Keratinocyte (primary cell): ENCODE data around the gene BCAS1. TPM values are rescaled to one million over a fixed set of nuclear protein-coding genes. Genes with fewer than 3 reads are reported as not detected.

Experiments
- DNase-seq: peaks from one replicate; pipeline ENCODE4 v3.0.0-alpha.2; 2011; ENCODE audit warnings: low read depth, missing footprints, low spot score
- FAIRE-seq: peaks from 2 replicates; lab custom pipeline; 2011; peaks lifted over from hg19 to GRCh38; lab: Jason Lieb, UNC
- H2AFZ ChIP-seq: 2 replicates; pipeline ENCODE4 v1.6.0; 2012; ENCODE audit warnings: low read length, control low read depth, inconsistent platforms; ENCODE audit not compliant: control insufficient read depth
- H3K27ac ChIP-seq: 2 replicates; pipeline ENCODE4 v1.5.1; 2011; ENCODE audit warnings: low read length; ENCODE audit not compliant: control insufficient read depth, insufficient read depth
- H3K27me3 ChIP-seq: 3 replicates; pipeline ENCODE4 v1.6.0; 2011; ENCODE audit warnings: low read length; ENCODE audit not compliant: control insufficient read depth, insufficient read depth; ENCODE audit errors: extremely low read depth
- H3K36me3 ChIP-seq, 2 experiments: 2 replicates in 1 of 2; 3 replicates in 1 of 2; pipeline ENCODE4 v1.5.1; 2011; ENCODE audit warnings: low read length in 2 of 2, mild to moderate bottlenecking in 1 of 2; ENCODE audit not compliant: control insufficient read depth in 2 of 2, insufficient read depth in 2 of 2; ENCODE audit errors: extremely low read depth in 1 of 2
- H3K4me1 ChIP-seq: 3 replicates; pipeline ENCODE4 v1.5.1; 2011; ENCODE audit warnings: low read length; ENCODE audit not compliant: control insufficient read depth, insufficient read depth; ENCODE audit errors: extremely low read depth
- H3K4me2 ChIP-seq: 3 replicates; pipeline ENCODE4 v1.6.0; 2011; ENCODE audit warnings: low read depth, low read length; ENCODE audit not compliant: control insufficient read depth, insufficient read depth; ENCODE audit errors: extremely low read depth
- H3K4me3 ChIP-seq, 3 experiments: fragments of 200-600 bp in 1 of 3; sonication (generic) in 1 of 3; 2 replicates in 2 of 3; 3 replicates in 1 of 3; pipeline ENCODE4 v1.5.1; 2011 to 2016; ENCODE audit warnings: low read length in 3 of 3, mild to moderate bottlenecking in 3 of 3, control low read depth in 2 of 3, inconsistent platforms in 1 of 3, low read depth in 1 of 3, mixed read lengths in 1 of 3, mixed run types in 1 of 3, moderate library complexity in 1 of 3; ENCODE audit not compliant: control insufficient read depth in 2 of 3, insufficient read depth in 2 of 3; ENCODE audit errors: extremely low read depth in 1 of 3
- H3K79me2 ChIP-seq: 2 replicates; pipeline ENCODE4 v1.6.0; 2012; ENCODE audit warnings: low read length; ENCODE audit not compliant: control insufficient read depth, insufficient read depth
- H3K9ac ChIP-seq: 3 replicates; pipeline ENCODE4 v1.6.0; 2011; ENCODE audit warnings: low read length; ENCODE audit not compliant: control insufficient read depth, insufficient read depth; ENCODE audit errors: extremely low read depth
- H3K9me1 ChIP-seq: 3 replicates; pipeline ENCODE4 v1.6.0; 2011; ENCODE audit warnings: low read length; ENCODE audit not compliant: control insufficient read depth, insufficient read depth; ENCODE audit errors: extremely low read depth
- H3K9me3 ChIP-seq: 2 replicates; pipeline ENCODE4 v1.5.1; 2012; ENCODE audit warnings: low read depth, low read length; ENCODE audit not compliant: control insufficient read depth
- H4K20me1 ChIP-seq: 3 replicates; pipeline ENCODE4 v1.6.0; 2011; ENCODE audit warnings: low read length; ENCODE audit not compliant: control insufficient read depth, insufficient read depth; ENCODE audit errors: extremely low read depth
- CTCF ChIP-seq, 3 experiments: IDR thresholded peaks in 1 of 3; conservative IDR thresholded peaks in 1 of 3; optimal IDR thresholded peaks in 1 of 3; 2 replicates in 2 of 3; 3 replicates in 1 of 3; pipeline versions ENCODE3 to v1.5.1; 2011; ENCODE audit warnings: low read length in 3 of 3, mild to moderate bottlenecking in 3 of 3, moderate library complexity in 2 of 3, control low read depth in 1 of 3, inconsistent platforms in 1 of 3; ENCODE audit not compliant: insufficient read depth in 2 of 3; ENCODE audit errors: extremely low read depth in 1 of 3
- EZH2 ChIP-seq: IDR thresholded peaks from one replicate; pipeline ENCODE4 v1.6.1; 2012; ENCODE audit warnings: inconsistent platforms, mild to moderate bottlenecking, low read length, moderate library complexity
- dilution Hi-C: fragments of 300-500 bp; cut with MboI; formaldehyde crosslinking; loops from one replicate; pipeline ENCODE4 v1.7.0; 2020; ENCODE audit warnings: low sequenced_read_pairs; ENCODE audit not compliant: extremely low pct_ligation_motif_present
- polyA minus RNA-seq, 3 experiments: library from RNA; depleted of rRNA, polyadenylated mRNA; stranded (reverse); fragments of >200 nt; gene quantifications; 1 replicate in 1 of 3; 2 replicates in 1 of 3; 3 replicates in 1 of 3; pipeline ENCODE4 v1.2.3, GENCODE V29; 2011
- polyA plus RNA-seq, 5 experiments: library from polyadenylated mRNA; depleted of rRNA in 3 of 5; stranded (reverse) in 3 of 5; stranded (forward) in 1 of 5; unstranded in 1 of 5; fragments of >200 nt; gene quantifications; 1 replicate in 1 of 5; 2 replicates in 3 of 5; 3 replicates in 1 of 5; pipeline versions ENCODE4 v1.2.1 to v1.2.3, GENCODE V29; 2011 to 2012; ENCODE audit warnings: missing spikeins in 2 of 5, low read depth in 1 of 5, low replicate concordance in 1 of 5

BCAS1 gene
- polyA plus RNA-seq = 0.01 TPM in 1 of 3 replicates, not detected in the others
- 0.11 TPM for polyA plus RNA-seq (2011; ENCODE audit: low read depth)
- not detected in 2 replicates for polyA plus RNA-seq (2011; cell fraction: cytosol; rRNA removed)
- polyA plus RNA-seq (2011; cell fraction: nucleus; rRNA removed) = 0.04 TPM in 1 of 2 replicates, not detected in the other
- 0.11 TPM in 1 of 2 replicates, not detected in the other for polyA plus RNA-seq (2012; ENCODE audit: low replicate concordance)
- not detected in 3 replicates for polyA minus RNA-seq
- not detected for polyA minus RNA-seq (2011; cell fraction: cytosol; rRNA and poly(A)+ RNA removed)
- polyA minus RNA-seq (2011; cell fraction: nucleus; rRNA and poly(A)+ RNA removed) = not detected in 2 replicates

GRCh38 chr20:54070187-54070987, at the start of gene BCAS1:
BCAS1 (minus strand) TSS chr20:54070594; CDS start chr20:54058718, 11,876 bp downstream.
- H3K79me2 ChIP-seq = no peaks in the 10 kb centered on the region
- H3K4me3 ChIP-seq = no peak within 1 kb of the TSS
- dilution Hi-C loops = no loop called here
- DNase-seq = no peak
- H3K27me3 ChIP-seq = no peaks in the 10 kb centered on the region
- TF ChIP-seq CTCF (optimal IDR thresholded peaks at IDR 0.05 in 1 of 3, IDR thresholded peaks at IDR 0.05 in 1 of 3, conservative IDR thresholded peaks at IDR 0.05 in 1 of 3; ENCODE audit: extremely low read depth in 1 of 3, insufficient read depth in 2 of 3, low read length in 3 of 3) (no peak), EZH2 (no peak)
- no peaks in the 10 kb centered on the region for H3K36me3 ChIP-seq
- peaks cover 8% of the 10 kb centered on the region for H3K4me1 ChIP-seq
- no peak within 1 kb of the TSS for H3K4me2 ChIP-seq
- no peak within 1 kb of the TSS for H2AFZ ChIP-seq
- no peaks in the 10 kb centered on the region for H4K20me1 ChIP-seq
- H3K27ac ChIP-seq = no peak within 1 kb of the TSS
- no peak for FAIRE-seq
- no peak within 1 kb of the TSS for H3K9ac ChIP-seq
- H3K9me3 ChIP-seq = no peaks in the 10 kb centered on the region
- H3K9me1 ChIP-seq = no peaks in the 10 kb centered on the region

GRCh38 chr20:54119744-54120143, 49.4 kb upstream of the BCAS1 start:
- FAIRE-seq (no peak), DNase-seq (no peak)
- H3K79me2 ChIP-seq = no peaks in the 10 kb centered on the region
- H3K9ac ChIP-seq = no peak overlapping the region
- dilution Hi-C loops = no loop called here
- no peak overlapping the region for H3K27ac ChIP-seq
- H4K20me1 ChIP-seq = no peaks in the 10 kb centered on the region
- H3K4me2 ChIP-seq = no peak overlapping the region
- TF ChIP-seq CTCF (optimal IDR thresholded peaks at IDR 0.05 in 1 of 3, IDR thresholded peaks at IDR 0.05 in 1 of 3, conservative IDR thresholded peaks at IDR 0.05 in 1 of 3; ENCODE audit: extremely low read depth in 1 of 3, insufficient read depth in 2 of 3, low read length in 3 of 3) (no peak), EZH2 (no peak)
- no peak overlapping the region for H3K4me3 ChIP-seq
- no peaks in the 10 kb centered on the region for H3K9me3 ChIP-seq
- H3K4me1 ChIP-seq = peaks cover 34% of the 10 kb centered on the region
- no peaks in the 10 kb centered on the region for H3K9me1 ChIP-seq
- no peak overlapping the region for H2AFZ ChIP-seq
- H3K36me3 ChIP-seq = no peaks in the 10 kb centered on the region
- no peaks in the 10 kb centered on the region for H3K27me3 ChIP-seq
